Activated naive CD4-positive, alpha-beta T cell treated with anti-CD3 and anti-CD28 coated beads, Interleukin-2, amount 50 U/mL, for 72 hours (primary cell): ENCODE results near the gene STK35. TPM values are rescaled to one million over a fixed set of nuclear protein-coding genes. Genes with fewer than 3 reads are reported as not detected.
A peak's percentile ranks its signal among the peaks of the same experiment; 100 is the strongest.

Experiments
- ATAC-seq, 2 donors: fragments of 150-1000 bp; cut with Tn5 transposase; 2 replicates each; pipeline ENCODE4 v1.10.0; 2021; ENCODE audit warnings: mild to moderate bottlenecking in 2 of 2, moderate library complexity in 2 of 2
- DNase-seq, 2 donors: peaks; one replicate each; pipeline ENCODE4 v3.0.0; 2021 to 2022; ENCODE audit warnings: low spot score in 2 of 2
- H3K27ac Mint-ChIP-seq, 2 donors: one replicate each; pipeline ENCODE4 v1.8.0; 2022; ENCODE audit warnings: mild to moderate bottlenecking in 2 of 2, mixed read lengths in 2 of 2
- H3K36me3 Mint-ChIP-seq, 2 donors: one replicate each; pipeline ENCODE4 v1.8.0; 2022; ENCODE audit warnings: mixed read lengths in 2 of 2
- H3K9me3 Mint-ChIP-seq, 2 donors: one replicate each; pipeline ENCODE4 v1.8.0; 2022; ENCODE audit warnings: mixed read lengths in 2 of 2
- total RNA-seq, 2 donors: library from RNA; stranded (reverse); gene quantifications; one replicate each; pipeline ENCODE4 v1.2.3, GENCODE V29; 2022

The STK35 gene
- total RNA-seq, 2 donors from 2014 or later = 23.5 to 23.8 TPM

DNA sequence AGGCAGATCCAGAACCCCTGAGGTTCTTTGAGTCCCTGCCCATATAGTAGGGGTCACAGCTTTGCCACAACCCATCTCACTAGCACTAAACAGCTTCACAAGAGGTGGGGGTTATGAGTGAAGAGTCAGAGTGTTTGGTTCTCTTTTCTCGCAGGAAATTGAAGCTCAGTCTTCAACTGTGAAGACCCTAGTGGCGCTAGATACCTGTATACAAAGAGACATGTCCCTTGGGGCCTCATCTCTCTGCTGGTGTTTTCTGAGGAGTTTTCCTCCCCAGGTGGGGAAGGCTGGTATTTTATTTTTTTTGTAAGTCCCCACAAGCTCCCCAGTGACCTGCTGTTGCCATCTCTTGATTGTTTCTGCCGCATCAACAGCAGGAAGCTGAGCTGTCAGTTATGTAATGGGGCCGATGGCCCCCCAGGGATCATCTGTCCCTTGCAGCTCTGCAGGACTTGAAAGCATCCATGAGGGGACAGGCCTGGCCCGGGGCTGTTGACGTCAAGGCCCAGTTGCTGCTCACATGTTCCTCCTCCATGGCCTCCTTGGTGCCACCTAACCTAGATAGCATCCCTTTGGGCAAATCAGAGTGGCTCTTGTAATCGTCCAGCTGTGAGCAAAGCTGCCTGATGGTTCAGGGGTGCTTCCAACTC, 23.1 kb downstream of the STK35 start:
- Mint-ChIP-seq H3K9me3 (peaks cover 0 to 11% of the 10 kb centered on the region in 2 donors), H3K36me3 (peaks cover 11 to 23% of the 10 kb centered on the region in 2 donors), H3K27ac (peak overlapping the region in 1 of 2 donors; percentile 32)
- DNase-seq (no peak), ATAC-seq (no peak)

DNA sequence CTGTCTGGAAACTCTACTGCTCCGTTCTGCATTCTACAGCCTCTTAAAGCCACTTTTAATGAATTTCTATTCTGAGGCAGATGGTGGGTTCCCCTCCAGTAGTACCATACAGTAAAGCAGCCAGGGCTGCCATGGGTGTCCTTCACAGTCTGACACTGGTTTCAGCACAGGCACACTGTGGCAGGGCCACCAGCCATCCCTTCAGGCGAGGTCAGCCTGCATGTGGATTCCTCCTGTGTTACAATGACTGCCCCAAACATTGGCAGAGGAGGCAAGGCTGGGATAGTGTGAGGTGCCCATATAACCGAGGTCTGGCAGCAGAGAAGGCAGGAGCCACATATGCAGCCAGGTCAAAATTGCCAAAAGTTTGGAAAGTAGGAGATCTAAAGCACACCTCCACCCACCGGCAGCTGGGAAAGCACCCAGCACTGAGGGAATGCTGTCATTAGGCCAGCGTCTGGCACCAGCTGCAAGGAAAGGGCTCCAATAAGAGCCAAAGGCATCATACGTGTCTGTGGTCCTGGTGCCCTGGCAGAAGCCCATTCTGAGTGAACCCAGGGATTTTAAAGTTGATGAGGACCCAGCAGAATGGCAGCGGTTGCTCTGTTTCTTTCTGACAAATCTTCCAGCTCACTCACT, 24.0 kb downstream of the STK35 start:
- ATAC-seq (no peak), DNase-seq (no peak)
- Mint-ChIP-seq H3K36me3 (peaks cover 11 to 13% of the 10 kb centered on the region in 2 donors), H3K27ac (no peak overlapping the region), H3K9me3 (peaks cover 0 to 9% of the 10 kb centered on the region in 2 donors)

DNA sequence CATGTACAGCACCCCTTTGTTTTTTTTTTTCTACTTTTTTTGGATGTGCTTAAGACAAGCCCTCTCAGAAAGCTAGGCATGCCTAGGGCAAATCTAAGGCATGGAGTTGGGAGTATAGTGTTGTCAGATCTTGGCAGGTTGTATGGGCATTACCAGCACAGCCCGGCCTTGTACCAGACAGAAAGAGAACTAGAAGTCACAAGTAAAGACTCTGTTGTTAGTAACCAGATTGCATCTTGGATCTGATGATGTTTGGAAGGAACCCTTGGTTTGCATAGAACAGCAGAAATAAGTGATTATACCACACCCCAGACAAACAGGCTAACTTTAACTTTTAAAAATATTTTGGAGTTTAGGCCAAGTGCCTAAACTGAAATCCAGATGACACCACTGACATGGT, 25.6 kb downstream of the STK35 start:
- Mint-ChIP-seq H3K36me3 (no peaks in the 10 kb centered on the region), H3K27ac (peak overlapping the region in 1 of 2 donors; percentile 50), H3K9me3 (no peaks in the 10 kb centered on the region)
- DNase-seq = no peak
- ATAC-seq = no peak

DNA sequence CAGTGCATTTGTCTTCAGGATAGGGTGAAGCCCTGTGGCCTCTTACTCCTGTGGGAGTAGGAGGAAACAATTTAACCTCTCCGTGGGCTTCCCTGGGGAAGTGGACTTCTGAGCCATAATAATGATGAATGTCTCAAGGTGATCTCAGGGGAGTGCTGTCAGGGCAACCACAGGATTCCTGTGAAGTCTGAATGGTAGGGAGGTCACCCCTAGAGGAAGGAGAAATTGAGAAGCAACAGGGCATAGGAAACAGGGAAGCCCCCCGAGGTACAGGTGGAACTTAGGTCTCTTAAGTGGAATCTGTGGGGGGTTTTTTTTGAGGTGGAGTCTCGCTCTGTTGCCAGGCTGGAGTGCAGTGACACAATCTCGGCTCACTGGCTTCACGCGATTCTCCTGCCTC, 26.9 kb downstream of the STK35 start:
- DNase-seq = no peak
- peak overlapping the region; percentile 11 to 29 for H3K27ac Mint-ChIP-seq
- no peak for ATAC-seq
- no peaks in the 10 kb centered on the region for H3K36me3 Mint-ChIP-seq
- H3K9me3 Mint-ChIP-seq = no peaks in the 10 kb centered on the region

- peak overlapping the region; percentile 13 to 33 for H3K27ac Mint-ChIP-seq
Observed at GRCh38 chr20:2130062-2130591, 28.5 kb downstream of the STK35 start.

DNA sequence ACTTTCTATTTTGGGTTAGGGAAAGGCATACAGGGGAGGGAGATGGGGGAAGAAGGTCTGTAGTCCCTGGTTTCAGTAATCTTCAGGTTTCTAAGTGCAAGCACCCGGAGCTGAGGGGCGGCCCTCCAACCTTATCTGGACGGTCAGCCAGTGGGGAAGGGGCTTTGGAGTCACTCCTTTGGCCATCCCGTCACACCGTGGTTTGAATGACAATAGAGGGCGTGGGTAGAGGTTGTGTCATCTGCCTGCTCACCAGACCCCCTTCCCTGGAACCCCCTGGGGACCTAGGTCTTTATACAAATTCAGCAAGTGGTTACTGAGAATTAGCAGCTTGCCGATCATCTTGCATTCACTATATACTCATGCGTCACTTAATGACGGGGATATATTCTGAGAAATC, 29.1 kb downstream of the STK35 start:
- Mint-ChIP-seq H3K9me3 (no peaks in the 10 kb centered on the region), H3K36me3 (no peaks in the 10 kb centered on the region), H3K27ac (peak overlapping the region in 1 of 2 donors; percentile 33)
- ATAC-seq (no peak), DNase-seq (no peak)

More at GRCh38 chr20:2130062-2130591, 28.5 kb downstream of the STK35 start:
- no peak for ATAC-seq
- Mint-ChIP-seq H3K36me3 (no peaks in the 10 kb centered on the region), H3K9me3 (no peaks in the 10 kb centered on the region)
- no peak for DNase-seq

DNA sequence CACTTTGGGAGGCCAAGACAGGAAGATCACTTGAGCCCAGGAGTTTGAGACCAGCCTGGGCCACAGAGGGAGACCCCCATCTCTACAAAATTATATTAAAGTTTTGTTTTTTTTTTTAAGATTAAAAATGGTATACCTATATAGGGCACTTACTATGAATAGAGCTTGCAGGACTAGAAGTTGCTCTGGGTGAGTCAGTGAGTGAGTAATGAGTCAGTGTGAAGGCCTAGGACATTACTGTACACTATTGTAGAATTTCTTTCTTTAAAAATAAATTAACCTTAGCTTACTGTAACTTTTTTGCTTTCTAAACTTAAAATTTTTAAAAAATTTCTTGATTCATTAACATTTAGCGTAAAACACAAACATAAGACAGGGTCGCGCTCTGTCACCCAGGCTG, 29.7 kb downstream of the STK35 start:
- ATAC-seq (peak; percentile 66 to 75), DNase-seq (no peak)
- H3K36me3 Mint-ChIP-seq = no peaks in the 10 kb centered on the region
- no peaks in the 10 kb centered on the region for H3K9me3 Mint-ChIP-seq
- H3K27ac Mint-ChIP-seq = no peak overlapping the region

DNA sequence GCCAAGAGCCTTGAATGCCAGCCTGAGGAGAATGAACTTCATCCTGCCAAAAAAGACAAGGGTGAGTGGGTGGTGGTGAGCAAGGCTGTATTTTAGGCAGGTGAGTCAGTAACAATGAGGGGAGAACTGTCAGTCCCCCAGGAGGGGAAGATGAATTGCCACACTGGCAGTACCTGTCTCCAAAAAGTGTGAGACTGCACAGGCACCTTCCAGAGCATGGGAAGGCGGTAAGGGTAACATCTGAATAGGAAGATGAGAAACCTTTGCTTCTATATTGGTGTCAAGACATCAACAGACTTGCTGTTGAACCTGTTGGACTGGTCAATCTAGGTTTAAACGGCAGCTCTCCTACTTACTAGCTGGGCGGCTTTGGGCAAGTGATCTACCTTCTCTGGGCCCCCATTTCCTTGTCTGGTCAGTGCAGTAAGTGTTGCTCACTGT, 30.9 kb downstream of the STK35 start:
- H3K9me3 Mint-ChIP-seq = no peaks in the 10 kb centered on the region
- peak overlapping the region in 1 of 2 donors; percentile 57 for H3K27ac Mint-ChIP-seq
- no peak for DNase-seq
- H3K36me3 Mint-ChIP-seq = no peaks in the 10 kb centered on the region
- ATAC-seq = peak in 1 of 2 donors; percentile 45

DNA sequence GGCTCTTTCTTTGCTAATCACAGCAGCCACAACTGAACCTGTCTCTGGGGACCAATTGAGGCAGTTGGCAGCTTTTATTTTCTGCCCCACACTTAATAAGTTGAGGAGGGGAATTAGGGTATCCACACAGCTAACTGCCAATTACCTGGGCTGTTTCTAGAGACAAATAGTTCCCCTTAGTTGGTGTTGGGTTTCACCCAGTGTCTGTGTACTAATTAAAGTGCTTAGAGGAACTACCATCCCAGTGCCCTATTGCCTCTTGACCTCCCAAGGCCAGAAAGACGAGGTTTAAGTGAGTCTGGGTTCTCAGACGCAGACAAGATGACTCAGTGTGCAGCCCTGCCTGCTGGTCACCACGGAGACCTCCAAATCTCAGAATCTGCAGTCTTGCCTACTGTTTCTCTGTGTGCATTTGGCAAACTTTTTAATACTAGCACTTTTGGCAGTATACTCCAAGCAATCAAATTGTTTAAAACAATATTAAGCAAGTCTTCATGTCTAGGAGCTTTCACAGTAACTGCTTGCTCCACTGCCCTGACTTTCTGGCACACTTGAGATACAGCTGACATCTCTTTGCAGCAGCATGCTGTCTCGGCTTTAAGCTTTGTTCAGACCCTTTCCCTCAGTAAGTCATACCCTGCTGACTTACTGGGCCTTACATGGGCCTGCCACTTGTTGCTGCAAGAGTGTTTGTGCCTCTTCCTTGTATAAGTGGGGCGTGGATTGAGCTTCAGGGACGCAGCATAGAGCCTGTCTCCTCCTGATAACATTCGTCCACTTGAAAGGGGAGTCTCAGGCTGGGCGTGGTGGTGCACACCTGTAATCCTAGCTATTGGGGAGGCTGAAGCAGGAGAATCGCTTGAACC, 31.9 kb downstream of the STK35 start:
- Mint-ChIP-seq H3K36me3 (no peaks in the 10 kb centered on the region), H3K9me3 (no peaks in the 10 kb centered on the region), H3K27ac (no peak overlapping the region)
- ATAC-seq = no peak
- DNase-seq = no peak

GRCh38 chr20:2135013-2135412, 33.4 kb downstream of the STK35 start:
- no peak overlapping the region for H3K27ac Mint-ChIP-seq
- H3K36me3 Mint-ChIP-seq = no peaks in the 10 kb centered on the region
- no peak for DNase-seq
- no peak for ATAC-seq
- no peaks in the 10 kb centered on the region for H3K9me3 Mint-ChIP-seq

DNA sequence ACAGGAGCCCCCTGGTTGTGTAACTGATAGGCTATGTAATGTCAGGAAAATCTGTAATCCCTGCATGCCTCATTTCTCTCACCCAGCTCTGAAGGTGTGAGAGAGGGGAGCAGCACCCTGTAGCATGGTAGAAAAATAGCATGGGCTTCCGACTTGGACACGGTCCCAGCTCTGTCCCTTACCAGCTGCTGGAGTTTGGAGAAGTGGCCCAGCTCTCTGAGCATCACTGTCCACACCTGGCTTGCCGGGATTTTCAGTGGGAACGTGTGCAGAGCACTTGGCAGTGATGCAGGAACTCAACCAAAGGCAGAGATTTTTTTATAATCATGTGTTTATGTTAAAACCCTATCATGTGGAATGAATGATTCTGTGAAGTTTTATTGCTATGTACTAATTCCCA, 34.6 kb downstream of the STK35 start:
- DNase-seq (no peak), ATAC-seq (no peak)
- Mint-ChIP-seq H3K36me3 (no peaks in the 10 kb centered on the region), H3K9me3 (no peaks in the 10 kb centered on the region), H3K27ac (no peak overlapping the region)

DNA sequence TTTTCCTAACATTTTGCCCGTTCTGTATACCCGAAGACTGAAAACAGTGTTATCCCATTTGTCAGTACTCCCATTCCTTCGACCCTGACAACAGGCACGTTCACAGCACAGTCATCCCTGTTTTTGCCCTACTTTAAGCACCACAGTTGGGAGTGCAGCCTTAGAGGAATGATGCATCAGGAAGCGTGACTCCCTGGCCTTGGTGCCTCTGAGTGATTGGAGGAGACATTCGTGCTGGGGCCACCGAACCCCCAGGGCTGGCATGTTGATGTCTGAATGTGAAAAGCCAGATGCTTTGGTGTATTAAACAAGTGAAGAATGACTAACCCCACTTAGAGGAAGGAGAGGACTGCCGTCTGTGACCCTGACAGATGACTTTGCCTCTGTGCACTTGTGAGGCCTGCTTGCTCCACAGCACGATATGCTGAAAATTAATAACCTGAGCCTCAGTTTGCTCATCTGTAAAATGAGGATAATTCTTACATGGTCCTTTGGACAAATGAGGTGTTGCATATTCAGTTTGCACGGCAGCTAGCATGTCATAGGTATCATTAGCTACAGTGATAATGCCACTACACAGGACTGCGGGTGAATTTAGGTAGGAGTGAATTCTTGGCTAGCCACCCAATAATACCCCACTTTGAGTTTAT, 36.0 kb downstream of the STK35 start:
- no peak for DNase-seq
- H3K36me3 Mint-ChIP-seq = no peaks in the 10 kb centered on the region
- H3K27ac Mint-ChIP-seq = peak overlapping the region in 1 of 2 donors; percentile 69
- no peaks in the 10 kb centered on the region for H3K9me3 Mint-ChIP-seq
- ATAC-seq = no peak

GRCh38 chr20:2138396-2138795, 36.8 kb downstream of the STK35 start:
- H3K27ac Mint-ChIP-seq = peak overlapping the region in 1 of 2 donors; percentile 69
- H3K36me3 Mint-ChIP-seq = no peaks in the 10 kb centered on the region
- H3K9me3 Mint-ChIP-seq = no peaks in the 10 kb centered on the region
- ATAC-seq = no peak
- no peak for DNase-seq

DNA sequence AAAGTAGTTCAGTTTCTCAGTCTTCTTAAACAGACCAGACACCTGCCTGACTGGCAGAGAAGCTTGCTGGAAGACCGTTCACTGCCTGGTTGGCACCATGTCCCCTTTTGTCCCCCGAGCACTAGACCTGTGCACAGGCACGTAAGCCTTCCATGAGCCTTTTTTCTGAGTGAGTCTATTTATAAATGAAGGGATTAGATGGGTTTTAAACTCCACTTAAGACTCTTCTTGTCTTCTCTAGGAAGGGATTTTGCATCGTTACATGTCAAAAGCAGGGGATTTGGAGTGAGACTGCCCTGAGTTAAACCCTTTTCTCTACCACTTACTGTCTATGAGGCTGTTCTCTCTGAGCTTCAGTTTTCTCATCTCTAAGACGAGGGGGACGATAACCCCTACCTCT, 37.6 kb downstream of the STK35 start:
- H3K27ac Mint-ChIP-seq = no peak overlapping the region
- no peak for DNase-seq
- no peaks in the 10 kb centered on the region for H3K36me3 Mint-ChIP-seq
- no peak for ATAC-seq
- H3K9me3 Mint-ChIP-seq = no peaks in the 10 kb centered on the region

DNA sequence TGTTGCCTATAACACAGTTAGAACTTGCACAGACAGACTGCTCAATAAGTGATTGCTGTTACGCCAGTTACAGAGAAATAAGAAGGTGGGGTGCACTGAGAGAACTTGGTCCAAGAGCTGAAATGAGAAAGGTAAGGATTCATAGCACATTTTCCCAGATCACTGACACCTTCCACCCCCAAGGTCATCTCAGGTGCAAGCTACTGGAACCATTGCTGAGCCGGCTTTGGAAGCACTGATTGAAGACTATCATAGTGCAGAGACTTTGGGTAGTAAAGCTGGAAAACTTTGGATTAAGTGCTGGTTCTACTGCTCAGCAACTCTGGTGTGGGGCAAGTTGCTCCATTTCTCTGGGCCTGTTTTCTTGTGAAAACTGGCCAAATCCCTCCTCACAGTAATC, 38.1 kb downstream of the STK35 start:
- ATAC-seq = no peak
- DNase-seq = no peak
- Mint-ChIP-seq H3K27ac (peak overlapping the region in 1 of 2 donors; percentile 40), H3K36me3 (no peaks in the 10 kb centered on the region), H3K9me3 (no peaks in the 10 kb centered on the region)

GRCh38 chr20:2140561-2140960, 38.9 kb downstream of the STK35 start:
- H3K36me3 Mint-ChIP-seq = no peaks in the 10 kb centered on the region
- H3K9me3 Mint-ChIP-seq = no peaks in the 10 kb centered on the region
- ATAC-seq = no peak
- peak overlapping the region in 1 of 2 donors; percentile 9 for H3K27ac Mint-ChIP-seq
- DNase-seq = no peak
